Panc1 (cell line): ENCODE measurements around the gene SEPTIN1. TPM values are rescaled to one million over a fixed set of nuclear protein-coding genes. Genes with fewer than 3 reads are reported as not detected.

Experiments
- ATAC-seq: fragments of 200-7000 bp; cut with Tn5 transposase; 2 replicates; pipeline ENCODE4 v1.9.1; 2020; ENCODE audit warnings: mild to moderate bottlenecking, moderate library complexity
- BruUV-seq: library from RNA; stranded (reverse); fragments of 400-500 nt; replicated peaks from 2 replicates; lab custom pipeline; 2021; lab: Mats Ljungman, UMichigan
- CTCF ChIA-PET: fragments of 300-600 bp; sonication (Branson Sonifier 250); formaldehyde crosslinking; loops from one replicate; lab custom pipeline; 2022; ENCODE audit warnings: antibody characterized with exemption; lab: Charles Lee
- POLR2A ChIA-PET: fragments of 300-600 bp; sonication (Branson Sonifier 250); formaldehyde crosslinking; loops from one replicate; lab custom pipeline; 2022; ENCODE audit warnings: antibody characterized with exemption; lab: Charles Lee
- DNase-seq: peaks from one replicate; pipeline ENCODE4 v3.0.0-alpha.2; 2010; ENCODE audit warnings: low read depth, low spot score
- H3K27ac ChIP-seq: 2 replicates; pipeline ENCODE4 v1.5.1; 2011; ENCODE audit warnings: mild to moderate bottlenecking, low read length, inconsistent platforms
- H3K27me3 ChIP-seq: fragments of 200-500 bp; sonication (Bioruptor generic); 2 replicates; pipeline ENCODE4 v1.6.0; 2014; ENCODE audit warnings: low read length, inconsistent platforms; ENCODE audit not compliant: control insufficient read depth, insufficient read depth
- H3K36me3 ChIP-seq: fragments of 200-500 bp; sonication (Bioruptor generic); 2 replicates; pipeline ENCODE4 v1.5.1; 2014; ENCODE audit warnings: inconsistent platforms, mild to moderate bottlenecking, low read length, moderate library complexity; ENCODE audit not compliant: control insufficient read depth, insufficient read depth
- H3K4me1 ChIP-seq: 2 replicates; pipeline ENCODE4 v1.5.1; 2011; ENCODE audit warnings: inconsistent platforms, mild to moderate bottlenecking, low read length, moderate library complexity; ENCODE audit not compliant: control insufficient read depth, insufficient read depth
- H3K4me3 ChIP-seq, 2 experiments: 2 replicates each; pipeline ENCODE4 v1.5.1; 2011 to 2012; ENCODE audit warnings: low read depth in 2 of 2, low read length in 2 of 2, mild to moderate bottlenecking in 2 of 2, inconsistent platforms in 1 of 2, moderate library complexity in 1 of 2
- H3K9me3 ChIP-seq: fragments of 200-500 bp; sonication (Bioruptor generic); 2 replicates; pipeline ENCODE4 v1.5.1; 2014; ENCODE audit warnings: low read depth, mild to moderate bottlenecking, inconsistent platforms, low read length, moderate library complexity; ENCODE audit not compliant: control insufficient read depth, insufficient read depth
- POLR2AphosphoS5 ChIP-seq: IDR thresholded peaks from 2 replicates; pipeline ENCODE4 v1.6.1; 2012; ENCODE audit warnings: mild to moderate bottlenecking, low read depth, low read length, moderate library complexity
- SIN3A ChIP-seq: IDR thresholded peaks from 2 replicates; pipeline ENCODE4 v1.6.1; 2012; ENCODE audit warnings: low read depth, mild to moderate bottlenecking, low read length, moderate library complexity, borderline replicate concordance; ENCODE audit not compliant: insufficient read depth
- TCF7L2 ChIP-seq: IDR thresholded peaks from 2 replicates; pipeline ENCODE4 v1.6.1; 2011; ENCODE audit warnings: mild to moderate bottlenecking, low read depth, low read length, inconsistent platforms
- in situ Hi-C: cut with HindIII; loops from 2 replicates; pipeline ENCODE4 v1.10.0; 2016; ENCODE audit warnings: low sequenced_read_pairs, low pct_unique_long_range_greater_than_20kb
- intact Hi-C: fragments of 100-400 bp; cut with micrococcal nuclease; formaldehyde crosslinking; loops from one replicate; pipeline ENCODE4 v1.10.0; 2022; ENCODE audit not compliant: unreplicated experiment
- total RNA-seq: library from RNA; stranded (reverse); gene quantifications from one replicate; pipeline ENCODE4 v1.2.1, GENCODE V29; 2021; ENCODE audit not compliant: unreplicated experiment
- TF ChIP-seq, protein P1 (sequence below): fragments of 450-650 bp; IDR thresholded peaks from 2 replicates; pipeline ENCODE4 v1.5.1; 2017; ENCODE audit warnings: mild to moderate bottlenecking
- TF ChIP-seq, protein P2 (sequence below), 2 experiments: IDR thresholded peaks; 2 replicates each; pipeline ENCODE4 v1.6.1; 2011 to 2012; ENCODE audit warnings: low read depth in 2 of 2, control low read depth in 1 of 2, low read length in 1 of 2, mild to moderate bottlenecking in 1 of 2, moderate library complexity in 1 of 2; ENCODE audit not compliant: insufficient read depth in 1 of 2

SEPTIN1 gene
- total RNA-seq, 1 experiment from 2014 or later, result 1.7 TPM

GRCh38 chr16:30367349-30368009 lies 14.9 kb downstream of the SEPTIN1 start:
- intact Hi-C loops (no loop called here), in situ Hi-C loops (no loop called here)
- peaks cover 6% of the 10 kb centered on the region for H3K36me3 ChIP-seq
- ChIA-PET POLR2A (no interaction called here), CTCF (interaction anchor here (0.6 kb wide), 1 partner anchor 261 kb away, joined by 5 read pairs; no protein-coding TSS in a partner anchor)
- no peaks in the 10 kb centered on the region for H3K9me3 ChIP-seq
- peak overlapping the region; percentile 80 to 85 for H3K4me3 ChIP-seq
- no peak for ATAC-seq
- DNase-seq, result no peak
- H3K27ac ChIP-seq, result peak overlapping the region; percentile 75
- no peak for TF ChIP-seq POLR2AphosphoS5
- no peak for TF ChIP-seq TCF7L2
- no peak for TF ChIP-seq SIN3A
- TF ChIP-seq, protein P1, sequence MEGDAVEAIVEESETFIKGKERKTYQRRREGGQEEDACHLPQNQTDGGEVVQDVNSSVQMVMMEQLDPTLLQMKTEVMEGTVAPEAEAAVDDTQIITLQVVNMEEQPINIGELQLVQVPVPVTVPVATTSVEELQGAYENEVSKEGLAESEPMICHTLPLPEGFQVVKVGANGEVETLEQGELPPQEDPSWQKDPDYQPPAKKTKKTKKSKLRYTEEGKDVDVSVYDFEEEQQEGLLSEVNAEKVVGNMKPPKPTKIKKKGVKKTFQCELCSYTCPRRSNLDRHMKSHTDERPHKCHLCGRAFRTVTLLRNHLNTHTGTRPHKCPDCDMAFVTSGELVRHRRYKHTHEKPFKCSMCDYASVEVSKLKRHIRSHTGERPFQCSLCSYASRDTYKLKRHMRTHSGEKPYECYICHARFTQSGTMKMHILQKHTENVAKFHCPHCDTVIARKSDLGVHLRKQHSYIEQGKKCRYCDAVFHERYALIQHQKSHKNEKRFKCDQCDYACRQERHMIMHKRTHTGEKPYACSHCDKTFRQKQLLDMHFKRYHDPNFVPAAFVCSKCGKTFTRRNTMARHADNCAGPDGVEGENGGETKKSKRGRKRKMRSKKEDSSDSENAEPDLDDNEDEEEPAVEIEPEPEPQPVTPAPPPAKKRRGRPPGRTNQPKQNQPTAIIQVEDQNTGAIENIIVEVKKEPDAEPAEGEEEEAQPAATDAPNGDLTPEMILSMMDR, result no peak
- TF ChIP-seq, protein P2, sequence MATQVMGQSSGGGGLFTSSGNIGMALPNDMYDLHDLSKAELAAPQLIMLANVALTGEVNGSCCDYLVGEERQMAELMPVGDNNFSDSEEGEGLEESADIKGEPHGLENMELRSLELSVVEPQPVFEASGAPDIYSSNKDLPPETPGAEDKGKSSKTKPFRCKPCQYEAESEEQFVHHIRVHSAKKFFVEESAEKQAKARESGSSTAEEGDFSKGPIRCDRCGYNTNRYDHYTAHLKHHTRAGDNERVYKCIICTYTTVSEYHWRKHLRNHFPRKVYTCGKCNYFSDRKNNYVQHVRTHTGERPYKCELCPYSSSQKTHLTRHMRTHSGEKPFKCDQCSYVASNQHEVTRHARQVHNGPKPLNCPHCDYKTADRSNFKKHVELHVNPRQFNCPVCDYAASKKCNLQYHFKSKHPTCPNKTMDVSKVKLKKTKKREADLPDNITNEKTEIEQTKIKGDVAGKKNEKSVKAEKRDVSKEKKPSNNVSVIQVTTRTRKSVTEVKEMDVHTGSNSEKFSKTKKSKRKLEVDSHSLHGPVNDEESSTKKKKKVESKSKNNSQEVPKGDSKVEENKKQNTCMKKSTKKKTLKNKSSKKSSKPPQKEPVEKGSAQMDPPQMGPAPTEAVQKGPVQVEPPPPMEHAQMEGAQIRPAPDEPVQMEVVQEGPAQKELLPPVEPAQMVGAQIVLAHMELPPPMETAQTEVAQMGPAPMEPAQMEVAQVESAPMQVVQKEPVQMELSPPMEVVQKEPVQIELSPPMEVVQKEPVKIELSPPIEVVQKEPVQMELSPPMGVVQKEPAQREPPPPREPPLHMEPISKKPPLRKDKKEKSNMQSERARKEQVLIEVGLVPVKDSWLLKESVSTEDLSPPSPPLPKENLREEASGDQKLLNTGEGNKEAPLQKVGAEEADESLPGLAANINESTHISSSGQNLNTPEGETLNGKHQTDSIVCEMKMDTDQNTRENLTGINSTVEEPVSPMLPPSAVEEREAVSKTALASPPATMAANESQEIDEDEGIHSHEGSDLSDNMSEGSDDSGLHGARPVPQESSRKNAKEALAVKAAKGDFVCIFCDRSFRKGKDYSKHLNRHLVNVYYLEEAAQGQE (IDR thresholded peaks at IDR 0.05; ENCODE audit: insufficient read depth in 1 of 2, low read depth in 2 of 2, low read length in 1 of 2), result no peak
- H3K27me3 ChIP-seq, result no peaks in the 10 kb centered on the region
- H3K4me1 ChIP-seq, result 0 out of 2 replicates have a peak, but pooled peaks cover 7% of the 10 kb centered on the region
- no TSS peak for BruUV-seq

GRCh38 chr16:30366511-30366910 lies 15.8 kb downstream of the SEPTIN1 start:
- H3K36me3 ChIP-seq, result peaks cover 6% of the 10 kb centered on the region
- 0 out of 2 replicates have a peak, but pooled peaks cover 6% of the 10 kb centered on the region for H3K4me1 ChIP-seq
- no peaks in the 10 kb centered on the region for H3K27me3 ChIP-seq
- POLR2A ChIA-PET, result no interaction called here
- CTCF ChIA-PET, result no interaction called here
- no TSS peak for BruUV-seq
- no peak for DNase-seq
- intact Hi-C loops (no loop called here), in situ Hi-C loops (no loop called here)
- H3K4me3 ChIP-seq, result no peak overlapping the region
- ATAC-seq, result no peak
- H3K27ac ChIP-seq, result no peak overlapping the region
- no peaks in the 10 kb centered on the region for H3K9me3 ChIP-seq
- TF ChIP-seq TCF7L2 (no peak), SIN3A (no peak), POLR2AphosphoS5 (no peak)
- TF ChIP-seq, protein P1, result no peak
